GM18951 (cell line): Measurements from ENCODE around the gene SLC26A3.

Experiments
- POLR2A ChIP-seq: IDR thresholded peaks from 4 replicates; pipeline ENCODE4 v1.6.1; 2011; ENCODE audit warnings: mild to moderate bottlenecking; ENCODE audit not compliant: insufficient read length, insufficient read depth; ENCODE audit errors: extremely low read depth
- in situ Hi-C: fragments of 300-500 bp; cut with MboI; formaldehyde crosslinking; loops from one replicate; pipeline ENCODE4 v1.12.0; 2022; ENCODE audit warnings: low sequenced_read_pairs, mixed read lengths, inconsistent platforms; ENCODE audit not compliant: unreplicated experiment

The SLC26A3 gene

DNA sequence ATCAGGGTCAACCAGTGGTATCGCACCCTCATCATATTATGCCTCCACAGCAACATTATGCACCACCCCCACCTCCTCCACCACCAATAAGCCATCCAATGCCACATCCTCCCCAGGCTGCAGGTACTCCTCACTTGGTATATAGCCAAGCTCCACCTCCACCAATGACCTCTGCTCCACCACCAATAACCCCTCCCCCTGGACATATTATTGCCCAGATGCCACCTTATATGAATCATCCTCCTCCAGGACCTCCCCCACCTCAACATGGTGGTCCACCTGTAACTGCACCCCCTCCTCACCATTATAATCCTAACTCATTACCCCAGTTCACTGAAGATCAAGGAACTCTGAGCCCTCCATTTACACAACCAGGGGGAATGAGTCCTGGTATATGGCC is 44.4 kb downstream of the SLC26A3 start:
- in situ Hi-C loops, result no loop called here
- no peak for TF ChIP-seq POLR2A

- in situ Hi-C loops, result no loop called here
These were observed 48.4 kb downstream of the SLC26A3 start for GRCh38 chr7:107754642-107755041.

DNA sequence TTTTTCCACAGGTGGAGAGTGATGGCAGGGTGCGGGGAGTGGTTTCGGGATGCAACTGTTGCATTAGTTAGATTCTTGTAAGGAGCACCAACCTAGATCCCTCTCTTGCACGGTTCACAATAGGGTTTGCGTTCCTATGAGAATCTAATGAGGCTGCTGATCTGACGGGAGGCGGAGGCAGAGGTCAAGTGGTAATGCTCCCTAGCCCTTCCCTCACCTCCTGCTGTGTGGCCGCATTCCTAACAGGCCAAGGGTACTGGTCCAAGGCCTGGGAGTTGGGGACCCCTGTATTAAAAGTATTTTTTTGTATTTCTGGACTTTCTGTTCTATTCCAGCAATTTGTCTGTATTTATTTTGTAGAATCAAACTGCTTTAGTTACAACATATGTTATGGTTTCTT is 51.9 kb downstream of the SLC26A3 start:
- in situ Hi-C loops, result no loop called here
- no peak for TF ChIP-seq POLR2A

More at GRCh38 chr7:107754642-107755041, 48.4 kb downstream of the SLC26A3 start:
- TF ChIP-seq POLR2A, result no peak

DNA sequence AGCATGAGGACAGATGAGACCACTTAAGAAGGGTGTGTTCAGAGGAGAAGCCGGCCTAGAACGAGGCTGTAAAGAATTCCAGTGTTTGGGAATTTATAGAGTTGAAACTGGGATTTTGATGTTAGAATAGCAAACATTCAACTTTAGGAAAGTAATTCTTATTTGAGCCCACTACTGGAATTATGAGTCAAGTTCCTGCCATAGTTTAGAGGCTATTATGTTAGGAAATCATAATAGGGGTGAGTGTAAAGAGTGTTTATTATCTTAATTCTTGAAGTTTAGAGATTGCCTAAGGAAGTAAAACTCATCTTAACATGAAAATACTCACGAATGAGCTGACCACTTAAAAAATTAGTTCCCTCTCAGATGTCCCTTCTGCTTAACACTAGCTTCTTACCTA is 57.0 kb downstream of the SLC26A3 start:
- no peak for TF ChIP-seq POLR2A
- in situ Hi-C loops, result no loop called here

DNA sequence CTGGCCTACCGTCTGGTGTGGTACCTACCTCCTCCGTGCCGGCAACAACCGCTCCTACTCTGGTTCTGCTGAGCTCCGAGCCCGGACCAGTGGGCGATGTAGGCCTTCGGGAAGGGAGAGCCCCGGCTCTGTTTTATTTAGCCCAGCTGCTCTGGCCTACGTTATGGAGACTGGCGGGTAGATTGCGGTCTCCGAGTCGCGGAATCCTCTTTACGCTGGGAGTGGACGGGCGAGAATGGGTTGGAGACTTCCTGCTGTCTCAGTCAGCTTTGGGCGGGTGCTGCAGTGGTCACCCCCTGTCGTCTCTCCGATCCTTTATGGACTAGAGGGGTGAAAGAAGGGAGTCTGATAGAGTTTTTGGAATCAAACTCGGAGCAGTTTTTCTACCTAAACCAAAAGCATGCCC is 58.7 kb downstream of the SLC26A3 start:
- in situ Hi-C loops, result no loop called here
- TF ChIP-seq POLR2A, result no peak

GRCh38 chr7:107743567-107744344 is 59.3 kb downstream of the SLC26A3 start, which contains the start of gene CBLL1:
Gene CBLL1 (plus strand): TSS chr7:107744142. CDS start chr7:107744164, 22 bp downstream.
- in situ Hi-C loops, result no loop called here
- peak; percentile 84 for TF ChIP-seq POLR2A

GRCh38 chr7:107742678-107743566 is 60.1 kb downstream of the SLC26A3 start:
- peak; percentile 10 for TF ChIP-seq POLR2A
- in situ Hi-C loops, result no loop called here

GRCh38 chr7:107728276-107728675 is 74.7 kb downstream of the SLC26A3 start:
- in situ Hi-C loops, result loop anchor here (10.0 kb wide), 1 partner anchor 273 kb away; no protein-coding TSS in a partner anchor

GRCh38 chr7:107726356-107727130 is 76.5 kb downstream of the SLC26A3 start:
- in situ Hi-C loops, result loop anchor here (10.0 kb wide), 1 partner anchor 272 kb away; no protein-coding TSS in a partner anchor
- no peak for TF ChIP-seq POLR2A

More at GRCh38 chr7:107728276-107728675, 74.7 kb downstream of the SLC26A3 start:
- TF ChIP-seq POLR2A, result no peak

- in situ Hi-C loops, result loop anchor here (10.0 kb wide), 1 partner anchor 270 kb away; no protein-coding TSS in a partner anchor
- TF ChIP-seq POLR2A, result no peak
These were observed 77.8 kb downstream of the SLC26A3 start for GRCh38 chr7:107725138-107725740.

- TF ChIP-seq POLR2A, result no peak
- in situ Hi-C loops, result loop anchor here (10.0 to 25.0 kb wide), 2 partner anchors 268 to 511 kb away; no protein-coding TSS in a partner anchor
These were observed 79.8 kb downstream of the SLC26A3 start for GRCh38 chr7:107723255-107723654.

- no peak for TF ChIP-seq POLR2A
- in situ Hi-C loops, result loop anchor here (10.0 to 25.0 kb wide), 2 partner anchors 266 to 509 kb away; no protein-coding TSS in a partner anchor
These were observed 81.7 kb downstream of the SLC26A3 start for GRCh38 chr7:107721286-107721685.
